ENCODE results near the gene ZNF683.

DNA sequence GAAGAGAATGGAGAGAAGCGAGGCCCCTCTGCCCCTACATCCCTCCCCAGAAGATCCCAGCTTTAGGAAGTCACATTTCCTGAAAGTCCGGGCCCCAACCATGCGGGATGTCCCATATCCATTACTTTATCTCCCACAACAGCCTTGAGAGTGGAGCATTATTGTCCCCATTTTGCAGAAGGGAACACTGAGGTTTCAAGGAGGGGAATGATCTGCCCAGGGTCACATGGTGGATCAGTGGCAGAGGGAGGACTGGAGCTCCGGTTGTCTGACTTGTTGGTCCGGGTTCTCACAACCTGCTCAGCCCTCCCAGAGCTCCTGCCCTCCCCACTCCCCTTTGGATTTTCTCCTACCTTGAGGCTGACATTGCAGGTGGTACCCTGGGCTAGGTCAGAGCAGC is 16.4 kb downstream of the ZNF683 start:
- TF ChIP-seq, protein P1, sequence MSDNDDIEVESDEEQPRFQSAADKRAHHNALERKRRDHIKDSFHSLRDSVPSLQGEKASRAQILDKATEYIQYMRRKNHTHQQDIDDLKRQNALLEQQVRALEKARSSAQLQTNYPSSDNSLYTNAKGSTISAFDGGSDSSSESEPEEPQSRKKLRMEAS (IDR thresholded peaks at IDR 0.05) = no peak
- no peak for TF ChIP-seq EP300 (IDR thresholded peaks at IDR 0.05; ENCODE audit: borderline replicate concordance)
- TF ChIP-seq FOXM1 (IDR thresholded peaks at IDR 0.05; ENCODE audit: borderline replicate concordance, low read depth) = no peak
- TF ChIP-seq, protein P2, sequence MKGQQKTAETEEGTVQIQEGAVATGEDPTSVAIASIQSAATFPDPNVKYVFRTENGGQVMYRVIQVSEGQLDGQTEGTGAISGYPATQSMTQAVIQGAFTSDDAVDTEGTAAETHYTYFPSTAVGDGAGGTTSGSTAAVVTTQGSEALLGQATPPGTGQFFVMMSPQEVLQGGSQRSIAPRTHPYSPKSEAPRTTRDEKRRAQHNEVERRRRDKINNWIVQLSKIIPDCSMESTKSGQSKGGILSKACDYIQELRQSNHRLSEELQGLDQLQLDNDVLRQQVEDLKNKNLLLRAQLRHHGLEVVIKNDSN (IDR thresholded peaks at IDR 0.05) = 0 out of 2 replicates have a peak, but pooled peaks have one; percentile 31
- TF ChIP-seq RAD21 (IDR thresholded peaks at IDR 0.05; ENCODE audit: low read depth) = no peak
- no peak for TF ChIP-seq CREB1 (IDR thresholded peaks at IDR 0.05; ENCODE audit: low read depth)

All from Ishikawa (cell line).